Uterus (tissue), 4 donors: Measurements from ENCODE around the gene IBA57. TPM values are rescaled to one million over a fixed set of nuclear protein-coding genes. Genes with fewer than 3 reads are reported as not detected.

Experiments
- DNase-seq, 2 donors: peaks; one replicate each; pipeline ENCODE4 v3.0.0-alpha.2; 2019 to 2020
- H3K27ac ChIP-seq, 2 donors: fragments of 200-600 bp; sonication (generic); 1 replicate in 1 of 2; 2 replicates in 1 of 2; pipeline ENCODE4 v1.5.1; 2016 to 2018
- H3K27me3 ChIP-seq, 2 donors: fragments of 200-600 bp; sonication (generic); one replicate each; pipeline ENCODE4 v1.5.1; 2018 to 2019; ENCODE audit warnings: control low read depth in 1 of 2
- H3K36me3 ChIP-seq, 2 donors: fragments of 200-600 bp; sonication (generic); one replicate each; pipeline ENCODE4 v1.5.1; 2019; ENCODE audit warnings: control low read depth in 1 of 2
- H3K4me1 ChIP-seq, 2 donors: fragments of 200-600 bp; sonication (generic); one replicate each; pipeline ENCODE4 v1.5.1; 2018 to 2019; ENCODE audit warnings: control low read depth in 1 of 2
- H3K4me3 ChIP-seq, 2 donors: fragments of 200-600 bp; sonication (generic); 1 replicate in 1 of 2; 2 replicates in 1 of 2; pipeline ENCODE4 v1.5.1; 2018 to 2019; ENCODE audit warnings: mild to moderate bottlenecking in 1 of 2
- H3K9me3 ChIP-seq, 2 donors: fragments of 200-600 bp; sonication (generic); one replicate each; pipeline ENCODE4 v1.5.1; 2019; ENCODE audit warnings: control low read depth in 1 of 2
- CTCF ChIP-seq, 4 experiments: fragments of 200-600 bp in 2 of 4; fragments of 450-650 bp in 2 of 4; sonication (generic) in 2 of 4; IDR thresholded peaks; one replicate each; pipeline ENCODE4 v1.5.1; 2016 to 2019; ENCODE audit warnings: antibody characterized with exemption in 4 of 4, mild to moderate bottlenecking in 2 of 4, moderate library complexity in 1 of 4
- POLR2A ChIP-seq, 2 donors: fragments of 450-650 bp; IDR thresholded peaks; one replicate each; pipeline ENCODE4 v1.6.1; 2016; ENCODE audit warnings: antibody characterized with exemption in 2 of 2, mild to moderate bottlenecking in 1 of 2, moderate library complexity in 1 of 2
- intact Hi-C: fragments of 100-400 bp; cut with DNase I; formaldehyde crosslinking; loops from one replicate; pipeline ENCODE4 v1.15.1; 2023; ENCODE audit warnings: low total_unique reads
- total RNA-seq, 4 donors: library from RNA; depleted of rRNA in 3 of 4; stranded (reverse); fragments of >200 nt in 3 of 4; gene quantifications; one replicate each; pipeline versions ENCODE4 v1.1.0 to v1.2.4, GENCODE V29; 2014 to 2023
- donor health status: DM: yes; HTN: yes; CAD: no.

IBA57 gene
- total RNA-seq, 4 donors from 2014 or later, result 3.3 to 13.5 (median 7.5) TPM

DNA sequence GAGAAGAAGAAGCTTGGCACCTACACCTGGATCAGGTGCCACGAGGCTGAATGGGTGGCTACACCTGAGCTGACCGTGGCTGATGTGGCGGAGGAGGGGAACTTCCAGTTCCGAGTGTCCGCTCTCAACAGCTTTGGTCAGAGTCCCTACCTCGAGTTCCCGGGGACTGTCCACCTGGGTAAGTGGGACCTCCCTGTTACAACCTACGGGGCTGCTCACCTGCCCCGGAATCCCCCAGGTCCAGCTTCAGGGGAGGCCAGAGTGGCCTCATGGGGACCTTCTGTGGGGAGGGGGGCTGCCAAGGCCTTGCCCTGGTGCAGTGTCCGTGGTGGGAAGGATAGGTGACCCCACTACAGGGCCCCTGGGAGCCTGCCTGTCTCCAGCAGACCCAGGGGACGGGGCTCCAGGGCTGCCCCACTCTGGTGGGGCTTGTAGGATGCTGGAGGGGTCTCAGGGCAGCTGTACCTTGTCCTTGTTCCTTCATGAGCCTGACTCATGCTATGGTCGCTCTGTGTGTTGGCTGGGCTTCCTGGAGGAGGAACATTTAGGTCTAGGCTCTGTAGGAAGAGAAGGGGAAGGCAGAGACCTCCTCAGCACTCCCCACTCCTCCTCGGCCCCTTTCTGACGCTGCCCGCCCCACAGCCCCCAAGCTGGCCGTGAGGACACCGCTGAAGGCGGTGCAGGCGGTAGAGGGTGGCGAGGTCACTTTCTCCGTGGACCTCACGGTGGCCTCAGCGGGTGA, 49.5 kb downstream of the IBA57 start:
- intact Hi-C loops, result no loop called here
- TF ChIP-seq CTCF (IDR thresholded peaks at IDR 0.05) (no peak), POLR2A (IDR thresholded peaks at IDR 0.05) (no peak)
- H3K27me3 ChIP-seq, result no peaks in the 10 kb centered on the region
- no peaks in the 10 kb centered on the region for H3K4me1 ChIP-seq
- H3K4me3 ChIP-seq, result no peak overlapping the region
- no peaks in the 10 kb centered on the region for H3K36me3 ChIP-seq
- no peak overlapping the region for H3K27ac ChIP-seq
- H3K9me3 ChIP-seq, result no peaks in the 10 kb centered on the region
- DNase-seq, result no peak

- TF ChIP-seq CTCF (IDR thresholded peaks at IDR 0.05), result no peak
- TF ChIP-seq POLR2A (IDR thresholded peaks at IDR 0.05), result no peak
- Histone ChIP-seq H3K4me3 (no peak overlapping the region), H3K27ac (no peak overlapping the region), H3K36me3 (no peaks in the 10 kb centered on the region), H3K9me3 (no peaks in the 10 kb centered on the region), H3K4me1 (no peaks in the 10 kb centered on the region), H3K27me3 (no peaks in the 10 kb centered on the region)
- no peak for DNase-seq
- intact Hi-C loops, result no loop called here
Observed at GRCh38 chr1:228215663-228216116, 50.1 kb downstream of the IBA57 start.

- Histone ChIP-seq H3K27me3 (no peaks in the 10 kb centered on the region), H3K27ac (no peak overlapping the region), H3K36me3 (no peaks in the 10 kb centered on the region), H3K4me1 (no peaks in the 10 kb centered on the region), H3K4me3 (no peak overlapping the region), H3K9me3 (no peaks in the 10 kb centered on the region)
- intact Hi-C loops, result no loop called here
- TF ChIP-seq POLR2A (IDR thresholded peaks at IDR 0.05) (no peak), CTCF (IDR thresholded peaks at IDR 0.05) (no peak)
- DNase-seq, result no peak
Observed at GRCh38 chr1:228216371-228217320, 51.0 kb downstream of the IBA57 start.

DNA sequence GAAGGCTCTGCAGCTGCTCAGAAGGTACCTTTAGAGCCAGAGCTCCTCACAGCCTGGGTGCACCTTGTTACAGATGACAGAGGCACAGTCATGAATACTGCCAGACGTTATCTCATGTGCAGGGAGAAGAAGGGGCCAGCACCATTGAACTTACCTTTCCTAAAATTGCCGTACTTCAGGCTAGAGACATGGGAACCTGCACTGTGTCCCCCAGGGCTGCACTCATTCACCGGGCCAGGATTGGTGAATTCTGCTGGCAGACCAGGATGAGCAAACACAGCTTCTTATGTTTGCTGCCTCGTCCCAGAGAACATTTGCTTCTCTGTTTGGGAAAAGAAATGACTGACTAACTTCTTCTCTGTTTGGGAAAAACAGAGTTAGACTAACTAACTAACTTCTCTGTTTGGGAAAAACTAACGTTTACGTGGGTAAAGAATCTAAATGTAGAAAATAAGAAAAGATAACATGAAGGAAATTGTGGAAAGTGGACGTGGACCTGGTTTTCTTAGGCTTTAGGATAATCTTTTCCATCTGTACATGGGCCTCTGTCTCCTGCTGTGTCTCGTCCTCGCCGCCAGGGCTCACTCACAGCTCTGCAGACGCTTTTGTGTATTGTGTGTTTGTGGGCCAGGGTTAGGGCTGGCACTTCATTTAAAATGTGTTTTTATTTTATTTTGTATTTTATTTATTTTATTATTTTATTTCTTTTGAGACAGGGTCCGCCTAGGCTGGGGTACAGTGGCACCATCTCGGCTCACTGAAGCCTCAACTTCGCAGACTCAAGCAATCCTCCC, 52.1 kb downstream of the IBA57 start:
- no peak for DNase-seq
- Histone ChIP-seq H3K4me1 (no peaks in the 10 kb centered on the region), H3K27ac (no peak overlapping the region), H3K27me3 (no peaks in the 10 kb centered on the region), H3K4me3 (no peak overlapping the region), H3K36me3 (no peaks in the 10 kb centered on the region), H3K9me3 (no peaks in the 10 kb centered on the region)
- TF ChIP-seq POLR2A (IDR thresholded peaks at IDR 0.05) (no peak), CTCF (IDR thresholded peaks at IDR 0.05) (no peak)
- intact Hi-C loops, result no loop called here
